ENCODE results near the gene BICD2. TPM values are rescaled to one million over a fixed set of nuclear protein-coding genes. Genes with fewer than 3 reads are reported as not detected.
A peak's percentile ranks its signal among the peaks of the same experiment; 100 is the strongest.

BICD2 gene
- total RNA-seq, 1 donor from 2014 or later = 37.3 TPM

GRCh38 chr9:92745331-92745730 is 19.3 kb downstream of the BICD2 start:
- H3K27ac ChIP-seq (replicated peaks) = no peak overlapping the region
- H3K27me3 ChIP-seq (ENCODE audit: low read depth) = no peaks in the 10 kb centered on the region
- no peaks in the 10 kb centered on the region for H3K36me3 ChIP-seq
- peaks cover 98% of the 10 kb centered on the region for H3K4me1 ChIP-seq
- intact Hi-C loops (cut with micrococcal nuclease) = no loop called here
- H3K4me3 ChIP-seq = no peak overlapping the region
- no peak for DNase-seq
- no peak for TF ChIP-seq CTCF (IDR thresholded peaks at IDR 0.05; ENCODE audit: borderline replicate concordance)
- H3K9me3 ChIP-seq (replicated peaks) = no peaks in the 10 kb centered on the region

- TF ChIP-seq CTCF (IDR thresholded peaks at IDR 0.05; ENCODE audit: borderline replicate concordance) = no peak
- intact Hi-C loops (cut with micrococcal nuclease) = no loop called here
- peak overlapping the region; percentile 80 for H3K27ac ChIP-seq (replicated peaks)
- H3K4me1 ChIP-seq = peaks cover 98% of the 10 kb centered on the region
- no peaks in the 10 kb centered on the region for H3K27me3 ChIP-seq (ENCODE audit: low read depth)
- DNase-seq = no peak
- H3K36me3 ChIP-seq = no peaks in the 10 kb centered on the region
- no peaks in the 10 kb centered on the region for H3K9me3 ChIP-seq (replicated peaks)
- peak overlapping the region; percentile 43 for H3K4me3 ChIP-seq
These were observed 23.7 kb downstream of the BICD2 start for GRCh38 chr9:92740969-92741368.

DNA sequence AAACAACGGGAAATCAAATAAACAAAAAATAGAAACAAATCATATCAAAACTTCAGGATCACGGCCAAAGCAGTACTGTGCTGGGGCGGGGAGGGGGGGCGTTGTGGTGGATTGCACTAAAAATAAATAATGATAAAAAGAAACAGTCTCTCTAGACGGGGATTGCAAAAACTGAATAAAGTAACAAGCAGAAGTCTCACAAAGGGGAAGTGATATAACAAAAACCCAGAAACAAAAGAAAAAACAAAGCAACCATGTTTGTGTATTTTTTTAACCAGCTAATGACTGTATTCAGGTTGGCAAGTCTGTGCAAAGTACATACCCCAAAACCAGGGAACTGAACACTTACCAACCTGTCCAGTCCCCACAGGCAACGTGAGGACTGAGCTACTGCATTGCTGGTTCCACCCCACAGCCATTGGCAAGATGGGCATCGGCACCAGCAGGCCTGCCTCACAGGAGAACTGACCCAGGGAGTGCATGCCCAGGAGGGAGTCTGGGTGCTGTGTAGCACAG is 24.1 kb downstream of the BICD2 start:
- no peak for DNase-seq
- Histone ChIP-seq H3K4me1 (peaks cover 98% of the 10 kb centered on the region), H3K4me3 (peak overlapping the region; percentile 43)

GRCh38 chr9:92740009-92740408 is 24.6 kb downstream of the BICD2 start:
- peaks cover 98% of the 10 kb centered on the region for H3K4me1 ChIP-seq
- no peak for TF ChIP-seq CTCF (IDR thresholded peaks at IDR 0.05; ENCODE audit: borderline replicate concordance)
- H3K4me3 ChIP-seq = peak overlapping the region; percentile 43
- no peak for DNase-seq
- no peaks in the 10 kb centered on the region for H3K36me3 ChIP-seq
- H3K9me3 ChIP-seq (replicated peaks) = no peaks in the 10 kb centered on the region
- peak overlapping the region; percentile 80 for H3K27ac ChIP-seq (replicated peaks)
- H3K27me3 ChIP-seq (ENCODE audit: low read depth) = no peaks in the 10 kb centered on the region
- intact Hi-C loops (cut with micrococcal nuclease) = no loop called here

More for the DNA sequence above, 24.1 kb downstream of the BICD2 start:
- Histone ChIP-seq H3K27me3 (ENCODE audit: low read depth) (no peaks in the 10 kb centered on the region), H3K36me3 (no peaks in the 10 kb centered on the region), H3K9me3 (replicated peaks) (no peaks in the 10 kb centered on the region), H3K27ac (replicated peaks) (peak overlapping the region; percentile 80)
- intact Hi-C loops (cut with micrococcal nuclease) = no loop called here
- TF ChIP-seq CTCF (IDR thresholded peaks at IDR 0.05; ENCODE audit: borderline replicate concordance) = no peak

GRCh38 chr9:92739346-92739970 is 25.2 kb downstream of the BICD2 start:
- no peak for TF ChIP-seq CTCF (IDR thresholded peaks at IDR 0.05; ENCODE audit: borderline replicate concordance)
- peak overlapping the region; percentile 80 for H3K27ac ChIP-seq (replicated peaks)
- peaks cover 96% of the 10 kb centered on the region for H3K4me1 ChIP-seq

More at GRCh38 chr9:92739346-92739970, 25.2 kb downstream of the BICD2 start:
- H3K36me3 ChIP-seq = no peaks in the 10 kb centered on the region
- H3K4me3 ChIP-seq = peak overlapping the region; percentile 43
- DNase-seq = no peak
- no peaks in the 10 kb centered on the region for H3K27me3 ChIP-seq (ENCODE audit: low read depth)
- intact Hi-C loops (cut with micrococcal nuclease) = no loop called here
- H3K9me3 ChIP-seq (replicated peaks) = no peaks in the 10 kb centered on the region

Data from left ventricle myocardium inferior (tissue), 1 donor.